Mesodermal cell (in vitro differentiated cells): ENCODE results near the gene IRF8.

ENCODE experiments used
- H3K27ac ChIP-seq: 2 replicates; pipeline ENCODE4 v1.7.0; 2013; ENCODE audit warnings: mild to moderate bottlenecking, low read depth, low read length, moderate library complexity; ENCODE audit not compliant: severe bottlenecking
- H3K36me3 ChIP-seq: 2 replicates; pipeline ENCODE4 v1.7.1; 2013; ENCODE audit warnings: mild to moderate bottlenecking, low read length, moderate library complexity; ENCODE audit not compliant: control insufficient read depth, insufficient read depth
- H3K4me1 ChIP-seq: one replicate; pipeline ENCODE4 v1.7.1; 2013; ENCODE audit warnings: mild to moderate bottlenecking, low read length; ENCODE audit not compliant: insufficient read depth, control insufficient read depth, poor library complexity, severe bottlenecking
- H3K4me3 ChIP-seq: 2 replicates; pipeline ENCODE4 v1.7.0; 2013; ENCODE audit warnings: low read length, control low read depth, mild to moderate bottlenecking; ENCODE audit not compliant: insufficient read depth, poor library complexity, severe bottlenecking; ENCODE audit errors: extremely low read depth
- H3K9me3 ChIP-seq: 2 replicates; pipeline ENCODE4 v1.7.1; 2013; ENCODE audit warnings: mild to moderate bottlenecking, low read length, moderate library complexity; ENCODE audit not compliant: control insufficient read depth
- WGBS, 2 experiments: methylation state at CpG; one replicate each; pipeline ENCODE4 v1.1.5; 2013; ENCODE audit warnings: missing lambda C conversion rate in 2 of 2; ENCODE audit not compliant: insufficient coverage in 2 of 2; 5-methylcytosine and 5-hydroxymethylcytosine counted together

Gene IRF8

GRCh38 chr16:85858984-85859817, 39.8 kb upstream of the IRF8 start:
- Histone ChIP-seq H3K27ac (no peak overlapping the region), H3K4me3 (no peak overlapping the region), H3K36me3 (no peaks in the 10 kb centered on the region), H3K4me1 (no peaks in the 10 kb centered on the region), H3K9me3 (no peaks in the 10 kb centered on the region)
- 83 to 87% methylated on average over 9 to 11 of the region's 16 CpGs for WGBS, 2 experiments

GRCh38 chr16:85859818-85860125, 39.2 kb upstream of the IRF8 start:
- no peaks in the 10 kb centered on the region for H3K36me3 ChIP-seq
- WGBS, 2 experiments, result 75 to 87% methylated on average over 6 to 7 of the region's 7 CpGs
- no peak overlapping the region for H3K27ac ChIP-seq
- no peaks in the 10 kb centered on the region for H3K4me1 ChIP-seq
- H3K4me3 ChIP-seq, result no peak overlapping the region
- no peaks in the 10 kb centered on the region for H3K9me3 ChIP-seq

GRCh38 chr16:85860413-85861094, 38.4 kb upstream of the IRF8 start:
- whole genome bisulfite sequencing, 2 experiments, result 86 to 89% methylated on average over 8 to 12 of the region's 12 CpGs
- H3K27ac ChIP-seq, result no peak overlapping the region
- H3K4me3 ChIP-seq, result no peak overlapping the region
- no peaks in the 10 kb centered on the region for H3K36me3 ChIP-seq
- no peaks in the 10 kb centered on the region for H3K9me3 ChIP-seq
- no peaks in the 10 kb centered on the region for H3K4me1 ChIP-seq

GRCh38 chr16:85861095-85861825, 37.7 kb upstream of the IRF8 start:
- Histone ChIP-seq H3K4me1 (no peaks in the 10 kb centered on the region), H3K27ac (no peak overlapping the region), H3K36me3 (no peaks in the 10 kb centered on the region), H3K9me3 (no peaks in the 10 kb centered on the region), H3K4me3 (no peak overlapping the region)
- 78 to 88% methylated on average over 11 of the region's 16 CpGs for WGBS, 2 experiments

- Histone ChIP-seq H3K4me3 (no peak overlapping the region), H3K27ac (no peak overlapping the region), H3K36me3 (no peaks in the 10 kb centered on the region), H3K4me1 (no peaks in the 10 kb centered on the region), H3K9me3 (peaks cover 2% of the 10 kb centered on the region)
- WGBS, 2 experiments, result 95 to 96% methylated on average over 17 of the region's 19 CpGs
Measured at GRCh38 chr16:85862476-85863383, 36.2 kb upstream of the IRF8 start.

GRCh38 chr16:85863384-85863774, 35.6 kb upstream of the IRF8 start:
- no peaks in the 10 kb centered on the region for H3K36me3 ChIP-seq
- no peaks in the 10 kb centered on the region for H3K4me1 ChIP-seq
- H3K9me3 ChIP-seq, result peaks cover 6% of the 10 kb centered on the region
- H3K4me3 ChIP-seq, result no peak overlapping the region
- WGBS, 2 experiments, result 87 to 88% methylated on average over 2 to 4 of the region's 5 CpGs
- H3K27ac ChIP-seq, result no peak overlapping the region

GRCh38 chr16:85864965-85865364, 34.0 kb upstream of the IRF8 start:
- WGBS, 2 experiments, result no CpG with 5 or more reads among the region's 1 CpG
- H3K4me1 ChIP-seq, result peaks cover under 1% of the 10 kb centered on the region
- H3K9me3 ChIP-seq, result peaks cover 6% of the 10 kb centered on the region
- H3K36me3 ChIP-seq, result no peaks in the 10 kb centered on the region
- no peak overlapping the region for H3K4me3 ChIP-seq
- H3K27ac ChIP-seq, result no peak overlapping the region

GRCh38 chr16:85867189-85867588, 31.8 kb upstream of the IRF8 start:
- no peaks in the 10 kb centered on the region for H3K36me3 ChIP-seq
- peaks cover 6% of the 10 kb centered on the region for H3K9me3 ChIP-seq
- H3K4me3 ChIP-seq, result no peak overlapping the region
- 79 to 100% methylated on average over 2 of the region's 2 CpGs for WGBS, 2 experiments
- H3K4me1 ChIP-seq, result peaks cover 6% of the 10 kb centered on the region
- H3K27ac ChIP-seq, result no peak overlapping the region

GRCh38 chr16:85868495-85868894, 30.5 kb upstream of the IRF8 start:
- WGBS, 2 experiments, result 95 to 96% methylated on average over 7 to 8 of the region's 8 CpGs

GRCh38 chr16:85869206-85869605, 29.8 kb upstream of the IRF8 start:
- Histone ChIP-seq H3K9me3 (peaks cover 6% of the 10 kb centered on the region), H3K36me3 (no peaks in the 10 kb centered on the region), H3K27ac (no peak overlapping the region), H3K4me1 (peaks cover 6% of the 10 kb centered on the region), H3K4me3 (no peak overlapping the region)

More at GRCh38 chr16:85868495-85868894, 30.5 kb upstream of the IRF8 start:
- peaks cover 6% of the 10 kb centered on the region for H3K4me1 ChIP-seq
- H3K4me3 ChIP-seq, result no peak overlapping the region
- peaks cover 6% of the 10 kb centered on the region for H3K9me3 ChIP-seq
- H3K36me3 ChIP-seq, result no peaks in the 10 kb centered on the region
- H3K27ac ChIP-seq, result no peak overlapping the region
